ENCODE measurements around the gene PABPN1L.
"Not testable (repeated sequence)": the region's sequence is repeated elsewhere in the genome, so short reads cannot be mapped to it uniquely, and the experiment has no call there.

PABPN1L gene

GRCh38 chr16:88830258-88830657, 36.2 kb downstream of the PABPN1L start:
- no peak for DNase-seq (ENCODE audit: low read depth)

- DNase-seq (ENCODE audit: low read depth): no peak
Observed at GRCh38 chr16:88828711-88829110, 37.7 kb downstream of the PABPN1L start.

GRCh38 chr16:88827727-88828126, 38.7 kb downstream of the PABPN1L start:
- no peak for DNase-seq (ENCODE audit: low read depth)

- no peak for DNase-seq (ENCODE audit: low read depth)
Observed at GRCh38 chr16:88826070-88826840, 40.2 kb downstream of the PABPN1L start.

- no peak for DNase-seq (ENCODE audit: low read depth)
Observed at GRCh38 chr16:88825146-88825545, 41.3 kb downstream of the PABPN1L start.

- DNase-seq (ENCODE audit: low read depth): no peak
Observed at GRCh38 chr16:88824256-88825077, 42.0 kb downstream of the PABPN1L start.

- not testable (repeated sequence) for DNase-seq (ENCODE audit: low read depth)
Observed at GRCh38 chr16:88823646-88824045, 42.8 kb downstream of the PABPN1L start.

- no peak for DNase-seq (ENCODE audit: low read depth)
Observed at GRCh38 chr16:88822281-88823040, 44.0 kb downstream of the PABPN1L start.

GRCh38 chr16:88821168-88821850, 45.2 kb downstream of the PABPN1L start:
- DNase-seq (ENCODE audit: low read depth): no peak

GRCh38 chr16:88820385-88821025, 46.0 kb downstream of the PABPN1L start:
- DNase-seq (ENCODE audit: low read depth): no peak

GRCh38 chr16:88819126-88819525, 47.3 kb downstream of the PABPN1L start:
- DNase-seq (ENCODE audit: low read depth): no peak

- no peak for DNase-seq (ENCODE audit: low read depth)
Observed at GRCh38 chr16:88818575-88818874, 47.9 kb downstream of the PABPN1L start.

- DNase-seq (ENCODE audit: low read depth): no peak
Observed at GRCh38 chr16:88817785-88818574, 48.5 kb downstream of the PABPN1L start.

GRCh38 chr16:88816736-88817535, 49.5 kb downstream of the PABPN1L start:
- no peak for DNase-seq (ENCODE audit: low read depth)

GRCh38 chr16:88815901-88816589, 50.4 kb downstream of the PABPN1L start:
- peak; percentile 58 for DNase-seq (ENCODE audit: low read depth)

GRCh38 chr16:88815227-88815626, 51.2 kb downstream of the PABPN1L start:
- DNase-seq (ENCODE audit: low read depth): no peak

GRCh38 chr16:88814144-88814502, 52.3 kb downstream of the PABPN1L start:
- DNase-seq (ENCODE audit: low read depth): no peak
